HepG2 (cell line): ENCODE results near the gene NT5DC1. TPM values are rescaled to one million over a fixed set of nuclear protein-coding genes. Genes with fewer than 3 reads are reported as not detected.

Experiments used
- BORCS8-MEF2B ChIP-seq: sonication (generic); formaldehyde crosslinking; IDR thresholded peaks from 2 replicates; pipeline ENCODE4 v1.8.0; 2022; ENCODE audit warnings: mild to moderate bottlenecking, missing genetic modification reagents
- CC2D1A ChIP-seq: sonication (generic); formaldehyde crosslinking; IDR thresholded peaks from 2 replicates; pipeline ENCODE4 v1.8.1; 2023; ENCODE audit warnings: mild to moderate bottlenecking, missing genetic modification reagents
- CREB1 ChIP-seq, 2 experiments: fragments of 450-650 bp in 1 of 2; IDR thresholded peaks; 2 replicates each; pipeline ENCODE4 v1.6.1; 2016 to 2017; ENCODE audit warnings: control low read depth in 1 of 2, mild to moderate bottlenecking in 1 of 2, missing compliant biosample characterization in 1 of 2, missing genetic modification characterization in 1 of 2
- FOXJ3 ChIP-seq: sonication (generic); formaldehyde crosslinking; IDR thresholded peaks from 2 replicates; pipeline ENCODE4 v1.4.0; 2020; ENCODE audit warnings: missing genetic modification reagents, mild to moderate bottlenecking, borderline replicate concordance
- HNRNPUL1 ChIP-seq: fragments of 200-400 bp; formaldehyde crosslinking; IDR thresholded peaks from 2 replicates; pipeline ENCODE4 v1.6.1; 2017; ENCODE audit warnings: low read depth, mild to moderate bottlenecking, low read length, moderate library complexity
- JUND ChIP-seq: sonication (generic); formaldehyde crosslinking; IDR thresholded peaks from 2 replicates; pipeline ENCODE4 v1.8.0; 2022; ENCODE audit warnings: mild to moderate bottlenecking, missing genetic modification reagents
- KAT7 ChIP-seq: IDR thresholded peaks from 2 replicates; pipeline ENCODE4 v1.6.1; 2018; ENCODE audit warnings: borderline replicate concordance, missing compliant biosample characterization
- NKX3-1 ChIP-seq: sonication (generic); formaldehyde crosslinking; IDR thresholded peaks from 2 replicates; pipeline ENCODE4 v1.5.0; 2020; ENCODE audit warnings: missing genetic modification reagents
- PCBP2 ChIP-seq: fragments of 200-400 bp; formaldehyde crosslinking; optimal IDR thresholded peaks from 2 replicates; pipeline ENCODE3; 2018; ENCODE audit warnings: low read length, low read depth; ENCODE audit not compliant: poor library complexity, severe bottlenecking
- RBFOX2 ChIP-seq: fragments of 200-400 bp; formaldehyde crosslinking; IDR thresholded peaks from 2 replicates; pipeline ENCODE4 v1.6.1; 2017; ENCODE audit warnings: low read depth, mild to moderate bottlenecking, low read length
- SPEN ChIP-seq: sonication (generic); formaldehyde crosslinking; IDR thresholded peaks from 2 replicates; pipeline ENCODE4 v1.5.1; 2020; ENCODE audit warnings: low read depth, mild to moderate bottlenecking, missing genetic modification reagents
- SRSF1 ChIP-seq: fragments of 200-400 bp; formaldehyde crosslinking; optimal IDR thresholded peaks from 2 replicates; pipeline ENCODE3; 2017; ENCODE audit warnings: mild to moderate bottlenecking, low read depth, low read length, moderate library complexity
- ZNF274 ChIP-seq: sonication (generic); formaldehyde crosslinking; IDR thresholded peaks from 2 replicates; pipeline ENCODE4 v1.5.1; 2020; ENCODE audit warnings: mild to moderate bottlenecking, missing genetic modification reagents
- ZNF557 ChIP-seq: sonication (generic); formaldehyde crosslinking; IDR thresholded peaks from 2 replicates; pipeline ENCODE4 v1.4.0; 2020; ENCODE audit warnings: missing genetic modification reagents
- ZNF572 ChIP-seq: sonication (generic); formaldehyde crosslinking; IDR thresholded peaks from 2 replicates; pipeline ENCODE4 v1.5.1; 2020; ENCODE audit warnings: mild to moderate bottlenecking, missing genetic modification reagents
- polyA plus RNA-seq, 8 experiments: library from polyadenylated mRNA; depleted of rRNA in 3 of 8; stranded (reverse) in 7 of 8; unstranded in 1 of 8; fragments of >200 nt; fragmentation: Illumina TruSeq in 4 of 8; extraction: Trizol in 4 of 8; gene quantifications; 2 replicates each; pipeline versions ENCODE4 v1.2.1 to v1.2.3, GENCODE V29; 2011 to 2016; ENCODE audit warnings: low read depth in 4 of 8, missing spikeins in 1 of 8, mixed read lengths in 1 of 8; ENCODE audit not compliant: insufficient read depth in 1 of 8
- total RNA-seq, 5 experiments: library from RNA; depleted of rRNA; stranded (reverse); fragments of >200 nt; fragmentation: Illumina TruSeq; extraction: Trizol; gene quantifications; 2 replicates each; pipeline ENCODE4 v1.2.3, GENCODE V29; 2016; ENCODE audit warnings: low read depth in 1 of 5
- TF ChIP-seq, protein P1 (sequence below): sonication (generic); formaldehyde crosslinking; IDR thresholded peaks from 2 replicates; pipeline ENCODE4 v1.8.0; 2022; ENCODE audit warnings: mild to moderate bottlenecking, missing genetic modification reagents, borderline replicate concordance
- TF ChIP-seq, protein P2 (sequence below): sonication (generic); formaldehyde crosslinking; IDR thresholded peaks from 2 replicates; pipeline ENCODE4 v1.4.0; 2020; ENCODE audit warnings: missing genetic modification reagents, mild to moderate bottlenecking, borderline replicate concordance
- TF ChIP-seq, protein P3 (sequence below): sonication (generic); formaldehyde crosslinking; IDR thresholded peaks from 2 replicates; pipeline ENCODE4 v1.5.1; 2020; ENCODE audit warnings: mild to moderate bottlenecking, moderate library complexity, missing genetic modification reagents
- TF ChIP-seq, protein P4 (sequence below): sonication (generic); formaldehyde crosslinking; IDR thresholded peaks from 2 replicates; pipeline ENCODE4 v1.5.0; 2020; ENCODE audit warnings: mild to moderate bottlenecking, missing genetic modification reagents, moderate library complexity
- TF ChIP-seq, protein P5 (sequence below): IDR thresholded peaks from 2 replicates; pipeline ENCODE4 v1.6.1; 2016; ENCODE audit warnings: mild to moderate bottlenecking
- TF ChIP-seq, protein P6 (sequence below): sonication (generic); formaldehyde crosslinking; IDR thresholded peaks from 2 replicates; pipeline ENCODE4 v1.8.0; 2022; ENCODE audit warnings: missing genetic modification reagents, low read depth, mild to moderate bottlenecking, borderline replicate concordance

The NT5DC1 gene
- total and polyA plus RNA-seq, 2 of the 13 experiments (the other 11 are each of a cell fraction or from before 2014, with no cell fraction given): 27.0 to 56.1 TPM

DNA sequence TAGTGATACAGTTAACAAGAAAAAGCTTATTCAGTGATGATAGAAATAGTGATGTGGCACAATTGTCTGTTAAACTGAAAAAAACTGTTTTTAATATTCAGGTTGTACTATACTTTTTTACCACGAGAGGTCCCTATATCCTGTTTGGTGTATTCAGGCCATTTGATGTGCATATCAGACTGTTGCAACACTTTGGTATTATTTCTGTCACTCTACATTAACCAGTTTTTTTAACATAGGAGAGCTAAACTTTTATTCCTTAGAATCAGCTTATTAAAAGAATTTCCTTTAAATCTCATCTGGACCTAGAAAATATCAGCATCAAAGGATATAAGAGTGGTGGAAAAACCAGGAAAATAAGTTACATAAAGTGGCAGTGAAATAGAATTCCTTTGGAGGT is 116.4 kb downstream of the NT5DC1 start (continued):
- no peak for TF ChIP-seq JUND (CRISPR knock-in tag)
- TF ChIP-seq, protein P1, sequence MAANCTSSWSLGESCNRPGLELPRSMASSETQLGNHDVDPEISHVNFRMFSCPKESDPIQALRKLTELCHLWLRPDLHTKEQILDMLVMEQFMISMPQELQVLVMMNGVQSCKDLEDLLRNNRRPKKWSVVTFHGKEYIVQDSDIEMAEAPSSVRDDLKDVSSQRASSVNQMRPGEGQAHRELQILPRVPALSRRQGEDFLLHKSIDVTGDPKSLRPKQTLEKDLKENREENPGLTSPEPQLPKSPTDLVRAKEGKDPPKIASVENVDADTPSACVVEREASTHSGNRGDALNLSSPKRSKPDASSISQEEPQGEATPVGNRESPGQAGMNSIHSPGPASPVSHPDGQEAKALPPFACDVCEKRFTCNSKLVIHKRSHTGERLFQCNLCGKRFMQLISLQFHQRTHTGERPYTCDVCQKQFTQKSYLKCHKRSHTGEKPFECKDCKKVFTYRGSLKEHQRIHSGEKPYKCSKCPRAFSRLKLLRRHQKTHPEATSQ (CRISPR knock-in tag): no peak
- TF ChIP-seq, protein P2, sequence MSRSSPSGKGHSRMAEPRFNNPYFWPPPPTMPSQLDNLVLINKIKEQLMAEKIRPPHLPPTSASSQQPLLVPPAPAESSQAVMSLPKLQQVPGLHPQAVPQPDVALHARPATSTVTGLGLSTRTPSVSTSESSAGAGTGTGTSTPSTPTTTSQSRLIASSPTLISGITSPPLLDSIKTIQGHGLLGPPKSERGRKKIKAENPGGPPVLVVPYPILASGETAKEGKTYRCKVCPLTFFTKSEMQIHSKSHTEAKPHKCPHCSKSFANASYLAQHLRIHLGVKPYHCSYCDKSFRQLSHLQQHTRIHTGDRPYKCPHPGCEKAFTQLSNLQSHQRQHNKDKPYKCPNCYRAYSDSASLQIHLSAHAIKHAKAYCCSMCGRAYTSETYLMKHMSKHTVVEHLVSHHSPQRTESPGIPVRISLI (CRISPR knock-in tag): peak; percentile 25; the same call in 1 of the 2 replicates
- no peak for TF ChIP-seq BORCS8-MEF2B
- TF ChIP-seq SRSF1: no peak
- TF ChIP-seq, protein P3, sequence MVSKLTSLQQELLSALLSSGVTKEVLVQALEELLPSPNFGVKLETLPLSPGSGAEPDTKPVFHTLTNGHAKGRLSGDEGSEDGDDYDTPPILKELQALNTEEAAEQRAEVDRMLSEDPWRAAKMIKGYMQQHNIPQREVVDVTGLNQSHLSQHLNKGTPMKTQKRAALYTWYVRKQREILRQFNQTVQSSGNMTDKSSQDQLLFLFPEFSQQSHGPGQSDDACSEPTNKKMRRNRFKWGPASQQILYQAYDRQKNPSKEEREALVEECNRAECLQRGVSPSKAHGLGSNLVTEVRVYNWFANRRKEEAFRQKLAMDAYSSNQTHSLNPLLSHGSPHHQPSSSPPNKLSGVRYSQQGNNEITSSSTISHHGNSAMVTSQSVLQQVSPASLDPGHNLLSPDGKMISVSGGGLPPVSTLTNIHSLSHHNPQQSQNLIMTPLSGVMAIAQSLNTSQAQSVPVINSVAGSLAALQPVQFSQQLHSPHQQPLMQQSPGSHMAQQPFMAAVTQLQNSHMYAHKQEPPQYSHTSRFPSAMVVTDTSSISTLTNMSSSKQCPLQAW: no peak
- no peak for TF ChIP-seq HNRNPUL1
- no peak for TF ChIP-seq RBFOX2
- TF ChIP-seq CREB1 (IDR thresholded peaks at IDR 0.05): no peak
- TF ChIP-seq CREB1 (CRISPR knock-in tag; IDR thresholded peaks at IDR 0.05): peak; percentile 13; the same call in 1 of the 2 replicates
- TF ChIP-seq, protein P4, sequence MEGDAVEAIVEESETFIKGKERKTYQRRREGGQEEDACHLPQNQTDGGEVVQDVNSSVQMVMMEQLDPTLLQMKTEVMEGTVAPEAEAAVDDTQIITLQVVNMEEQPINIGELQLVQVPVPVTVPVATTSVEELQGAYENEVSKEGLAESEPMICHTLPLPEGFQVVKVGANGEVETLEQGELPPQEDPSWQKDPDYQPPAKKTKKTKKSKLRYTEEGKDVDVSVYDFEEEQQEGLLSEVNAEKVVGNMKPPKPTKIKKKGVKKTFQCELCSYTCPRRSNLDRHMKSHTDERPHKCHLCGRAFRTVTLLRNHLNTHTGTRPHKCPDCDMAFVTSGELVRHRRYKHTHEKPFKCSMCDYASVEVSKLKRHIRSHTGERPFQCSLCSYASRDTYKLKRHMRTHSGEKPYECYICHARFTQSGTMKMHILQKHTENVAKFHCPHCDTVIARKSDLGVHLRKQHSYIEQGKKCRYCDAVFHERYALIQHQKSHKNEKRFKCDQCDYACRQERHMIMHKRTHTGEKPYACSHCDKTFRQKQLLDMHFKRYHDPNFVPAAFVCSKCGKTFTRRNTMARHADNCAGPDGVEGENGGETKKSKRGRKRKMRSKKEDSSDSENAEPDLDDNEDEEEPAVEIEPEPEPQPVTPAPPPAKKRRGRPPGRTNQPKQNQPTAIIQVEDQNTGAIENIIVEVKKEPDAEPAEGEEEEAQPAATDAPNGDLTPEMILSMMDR (CRISPR knock-in tag): peak; percentile 61
- no peak for TF ChIP-seq NKX3-1 (CRISPR knock-in tag)
- TF ChIP-seq, protein P5, sequence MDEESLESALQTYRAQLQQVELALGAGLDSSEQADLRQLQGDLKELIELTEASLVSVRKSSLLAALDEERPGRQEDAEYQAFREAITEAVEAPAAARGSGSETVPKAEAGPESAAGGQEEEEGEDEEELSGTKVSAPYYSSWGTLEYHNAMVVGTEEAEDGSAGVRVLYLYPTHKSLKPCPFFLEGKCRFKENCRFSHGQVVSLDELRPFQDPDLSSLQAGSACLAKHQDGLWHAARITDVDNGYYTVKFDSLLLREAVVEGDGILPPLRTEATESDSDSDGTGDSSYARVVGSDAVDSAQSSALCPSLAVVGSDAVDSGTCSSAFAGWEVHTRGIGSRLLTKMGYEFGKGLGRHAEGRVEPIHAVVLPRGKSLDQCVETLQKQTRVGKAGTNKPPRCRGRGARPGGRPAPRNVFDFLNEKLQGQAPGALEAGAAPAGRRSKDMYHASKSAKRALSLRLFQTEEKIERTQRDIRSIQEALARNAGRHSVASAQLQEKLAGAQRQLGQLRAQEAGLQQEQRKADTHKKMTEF: peak; percentile 27; the same call in 1 of the 2 replicates
- TF ChIP-seq KAT7 (CRISPR knock-in tag): no peak
- TF ChIP-seq, protein P6, sequence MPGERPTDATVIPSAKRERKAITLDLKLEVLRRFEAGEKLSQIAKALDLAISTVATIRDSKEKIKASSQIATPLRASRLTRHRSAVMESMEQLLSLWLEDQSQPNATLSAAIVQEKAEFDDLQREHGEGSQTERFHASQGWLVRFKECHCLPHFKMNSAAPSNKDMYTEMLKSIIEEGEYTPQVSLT (CRISPR knock-in tag): no peak
- TF ChIP-seq ZNF572 (CRISPR knock-in tag): no peak
- TF ChIP-seq ZNF274: no peak
- no peak for TF ChIP-seq CC2D1A (CRISPR knock-in tag)
- TF ChIP-seq PCBP2: no peak
- no peak for TF ChIP-seq ZNF557 (CRISPR knock-in tag)
- TF ChIP-seq FOXJ3 (CRISPR knock-in tag): peak; percentile 25; the same call in 1 of the 2 replicates
- no peak for TF ChIP-seq SPEN
